Endothelial cell of umbilical vein (primary cell): ENCODE data around the gene KCNE4. TPM values are rescaled to one million over a fixed set of nuclear protein-coding genes. Genes with fewer than 3 reads are reported as not detected.

Experiments used
- BruUV-seq: library from RNA; stranded (reverse); fragments of 400-500 nt; replicated peaks from 2 replicates; lab custom pipeline; 2021; lab: Mats Ljungman, UMichigan
- CTCF ChIA-PET: fragments of 300-600, 350-600 bp; sonication (Branson Sonifier 250); formaldehyde crosslinking; loops from one replicate; lab custom pipeline; 2021; ENCODE audit warnings: antibody characterized with exemption, inconsistent platforms; lab: Charles Lee
- POLR2A ChIA-PET: fragments of 300-600, 350-600 bp; sonication (Branson Sonifier 250); formaldehyde crosslinking; loops from one replicate; lab custom pipeline; 2021; ENCODE audit warnings: antibody characterized with exemption, inconsistent platforms; lab: Charles Lee
- DNase-seq: peaks from one replicate; pipeline ENCODE4 v3.0.0-alpha.2; 2011; ENCODE audit warnings: low read depth, low spot score
- FAIRE-seq: peaks from 2 replicates; lab custom pipeline; 2011; peaks lifted over from hg19 to GRCh38; lab: Jason Lieb, UNC
- H2AFZ ChIP-seq: 2 replicates; pipeline ENCODE4 v1.6.0; 2012; ENCODE audit warnings: low read depth, low read length, control low read depth, inconsistent platforms
- H3K27ac ChIP-seq: 2 replicates; pipeline ENCODE4 v1.5.1; 2011; ENCODE audit warnings: low read depth, mild to moderate bottlenecking, control low read depth, low read length, moderate library complexity; ENCODE audit not compliant: insufficient read depth
- H3K27me3 ChIP-seq, 2 experiments: 2 replicates each; pipeline versions ENCODE4 v1.6.0 to v1.6.1; 2011; ENCODE audit warnings: low read length in 2 of 2, mixed read lengths in 1 of 2; ENCODE audit not compliant: control insufficient read depth in 2 of 2, insufficient read depth in 2 of 2
- H3K36me3 ChIP-seq, 2 experiments: 2 replicates in 1 of 2; 3 replicates in 1 of 2; pipeline ENCODE4 v1.5.1; 2011; ENCODE audit warnings: low read length in 2 of 2, mild to moderate bottlenecking in 1 of 2, moderate library complexity in 1 of 2; ENCODE audit not compliant: control insufficient read depth in 2 of 2, insufficient read depth in 2 of 2; ENCODE audit errors: extremely low read depth in 1 of 2
- H3K4me1 ChIP-seq: 3 replicates; pipeline ENCODE4 v1.5.1; 2011; ENCODE audit warnings: mild to moderate bottlenecking, low read length; ENCODE audit not compliant: control insufficient read depth, insufficient read depth; ENCODE audit errors: extremely low read depth
- H3K4me2 ChIP-seq: 2 replicates; pipeline ENCODE4 v1.6.1; 2011; ENCODE audit warnings: low read length, control low read depth, mixed read lengths; ENCODE audit not compliant: insufficient read depth
- H3K4me3 ChIP-seq, 3 experiments: fragments of 200-600 bp in 1 of 3; sonication (generic), shearing (Covaris generic) in 1 of 3; replicated peaks in 1 of 3; 2 replicates each; pipeline ENCODE4 v1.5.1; 2011 to 2016; ENCODE audit warnings: control low read depth in 3 of 3, low read length in 3 of 3, mild to moderate bottlenecking in 2 of 3, inconsistent platforms in 1 of 3, low read depth in 1 of 3, moderate library complexity in 1 of 3; ENCODE audit not compliant: insufficient read depth in 1 of 3
- H3K79me2 ChIP-seq: 2 replicates; pipeline ENCODE4 v1.6.0; 2012; ENCODE audit warnings: low read length, inconsistent platforms; ENCODE audit not compliant: control insufficient read depth, insufficient read depth
- H3K9ac ChIP-seq: replicated peaks from 2 replicates; pipeline ENCODE3; 2011; ENCODE audit warnings: low read length, control low read depth; ENCODE audit not compliant: insufficient read depth; ENCODE audit errors: extremely low read depth
- H3K9me1 ChIP-seq: replicated peaks from 3 replicates; pipeline ENCODE4 v1.6.0; 2011; ENCODE audit warnings: mild to moderate bottlenecking, low read length; ENCODE audit not compliant: control insufficient read depth, insufficient read depth; ENCODE audit errors: extremely low read depth
- H3K9me3 ChIP-seq: replicated peaks from 2 replicates; pipeline ENCODE4 v1.5.1; 2012; ENCODE audit warnings: low read length, inconsistent platforms; ENCODE audit not compliant: control insufficient read depth, insufficient read depth
- H4K20me1 ChIP-seq: replicated peaks from 2 replicates; pipeline ENCODE3; 2011; ENCODE audit warnings: mild to moderate bottlenecking, low read length; ENCODE audit not compliant: control insufficient read depth, insufficient read depth; ENCODE audit errors: extremely low read depth
- EZH2 ChIP-seq: IDR thresholded peaks from 2 replicates; pipeline ENCODE4 v1.6.1; 2012; ENCODE audit warnings: borderline replicate concordance, low read depth, mild to moderate bottlenecking, moderate library complexity, low read length, inconsistent platforms; ENCODE audit not compliant: severe bottlenecking
- FOS ChIP-seq: IDR thresholded peaks from 2 replicates; pipeline ENCODE4 v1.6.1; 2011; ENCODE audit warnings: mild to moderate bottlenecking, low read length, moderate library complexity, borderline replicate concordance; ENCODE audit not compliant: insufficient read depth
- GATA2 ChIP-seq: IDR thresholded peaks from 2 replicates; pipeline ENCODE4 v1.7.0; 2011; ENCODE audit warnings: low read depth, mild to moderate bottlenecking, moderate library complexity, mixed read lengths, low read length; ENCODE audit not compliant: insufficient read length, insufficient read depth
- JUN ChIP-seq: IDR thresholded peaks from 2 replicates; pipeline ENCODE4 v1.6.1; 2011; ENCODE audit warnings: borderline replicate concordance, low read depth; ENCODE audit not compliant: insufficient read length, insufficient read depth
- MYC ChIP-seq: IDR thresholded peaks from one replicate; pipeline ENCODE4 v1.6.1; 2011; ENCODE audit warnings: mild to moderate bottlenecking, low read depth, low read length
- POLR2A ChIP-seq: IDR thresholded peaks from 2 replicates; pipeline ENCODE4 v1.6.1; 2012; ENCODE audit warnings: low read depth, mild to moderate bottlenecking, control low read depth, low read length
- POLR2AphosphoS5 ChIP-seq: IDR thresholded peaks from 2 replicates; pipeline ENCODE4 v1.6.1; 2012; ENCODE audit warnings: low read depth, mild to moderate bottlenecking, control low read depth, low read length, moderate library complexity; ENCODE audit not compliant: insufficient read depth
- dilution Hi-C: fragments of 300-500 bp; cut with MboI; formaldehyde crosslinking; loops from one replicate; pipeline ENCODE4 v1.15.0; 2019; ENCODE audit warnings: low sequenced_read_pairs; ENCODE audit not compliant: extremely low pct_ligation_motif_present
- intact Hi-C: fragments of 100-400 bp; cut with micrococcal nuclease; formaldehyde crosslinking; loops from one replicate; pipeline ENCODE4 v1.10.0; 2022
- polyA plus RNA-seq, 4 experiments: library from polyadenylated mRNA; depleted of rRNA in 3 of 4; stranded (reverse) in 3 of 4; unstranded in 1 of 4; fragments of >200 nt; gene quantifications; 2 replicates each; pipeline versions ENCODE4 v1.2.1 to v1.2.3, GENCODE V29; 2011 to 2012; ENCODE audit warnings: missing spikeins in 1 of 4
- total RNA-seq: library from RNA; stranded (reverse); gene quantifications from 2 replicates; pipeline ENCODE4 v1.2.3, GENCODE V29; 2021
- TF ChIP-seq, protein P1 (sequence below), 2 donors: IDR thresholded peaks; 1 replicate in 1 of 2; 2 replicates in 1 of 2; pipeline ENCODE4 v1.5.1; 2011; ENCODE audit warnings: low read length in 2 of 2, mild to moderate bottlenecking in 2 of 2, moderate library complexity in 2 of 2, control low read depth in 1 of 2, inconsistent platforms in 1 of 2, low read depth in 1 of 2; ENCODE audit not compliant: insufficient read depth in 1 of 2; ENCODE audit errors: extremely low read depth in 1 of 2
- TF ChIP-seq, protein P2 (sequence below): IDR thresholded peaks from 2 replicates; pipeline ENCODE4 v1.6.1; 2011; ENCODE audit not compliant: insufficient read depth, insufficient read length

The KCNE4 gene
- total and polyA plus RNA-seq, 2 donors (not counting 3 experiments of a cell fraction or from before 2014, with no cell fraction given): 0.01 TPM; not detected in 1

DNA sequence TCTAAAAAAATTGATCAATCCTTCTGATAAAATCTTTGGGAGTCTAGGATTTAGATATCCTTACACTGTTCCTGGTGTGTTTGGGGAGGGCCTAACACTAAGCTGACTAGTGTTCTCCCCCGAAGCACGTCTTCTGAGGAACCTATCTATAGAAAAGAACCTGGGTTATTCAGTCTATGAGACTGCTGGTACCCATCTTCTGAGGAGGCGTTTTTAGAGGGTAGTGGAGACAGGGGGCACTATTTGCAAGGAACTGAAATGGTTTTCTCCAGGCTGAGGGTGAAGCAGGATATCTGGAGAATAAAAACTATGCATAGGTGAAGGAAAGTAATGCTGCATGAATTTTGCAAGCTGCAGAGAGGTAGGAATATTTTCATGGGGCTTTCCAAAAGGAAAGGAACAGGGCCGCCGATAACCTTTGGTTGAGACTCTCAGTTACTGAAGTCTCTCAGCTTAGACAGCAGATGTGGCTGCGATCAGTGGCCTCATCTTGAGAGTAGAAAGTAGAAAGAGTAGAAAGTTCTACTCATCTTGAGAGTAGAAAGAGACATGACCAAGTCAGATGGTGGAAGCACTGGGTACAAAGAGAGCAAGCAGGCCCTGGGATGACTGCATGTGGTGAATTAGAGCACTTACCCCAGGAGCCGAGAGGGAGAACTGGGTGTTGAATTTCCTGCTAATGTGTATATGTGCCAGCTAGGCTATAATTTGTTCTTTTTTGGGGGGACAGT, 31.8 kb upstream of the KCNE4 start:
- Histone ChIP-seq H3K4me3 (no peak overlapping the region), H3K79me2 (no peaks in the 10 kb centered on the region), H3K4me1 (no peaks in the 10 kb centered on the region), H3K4me2 (no peak overlapping the region), H3K9me1 (no peaks in the 10 kb centered on the region), H3K27me3 (peaks cover 0 to 2% of the 10 kb centered on the region in 2 experiments), H3K9me3 (no peaks in the 10 kb centered on the region), H3K36me3 (no peaks in the 10 kb centered on the region), H2AFZ (no peak overlapping the region), H3K9ac (no peak overlapping the region), H3K27ac (no peak overlapping the region), H4K20me1 (no peaks in the 10 kb centered on the region)
- BruUV-seq: no TSS peak
- intact Hi-C loops (no loop called here), dilution Hi-C loops (no loop called here)
- TF ChIP-seq, protein P1, sequence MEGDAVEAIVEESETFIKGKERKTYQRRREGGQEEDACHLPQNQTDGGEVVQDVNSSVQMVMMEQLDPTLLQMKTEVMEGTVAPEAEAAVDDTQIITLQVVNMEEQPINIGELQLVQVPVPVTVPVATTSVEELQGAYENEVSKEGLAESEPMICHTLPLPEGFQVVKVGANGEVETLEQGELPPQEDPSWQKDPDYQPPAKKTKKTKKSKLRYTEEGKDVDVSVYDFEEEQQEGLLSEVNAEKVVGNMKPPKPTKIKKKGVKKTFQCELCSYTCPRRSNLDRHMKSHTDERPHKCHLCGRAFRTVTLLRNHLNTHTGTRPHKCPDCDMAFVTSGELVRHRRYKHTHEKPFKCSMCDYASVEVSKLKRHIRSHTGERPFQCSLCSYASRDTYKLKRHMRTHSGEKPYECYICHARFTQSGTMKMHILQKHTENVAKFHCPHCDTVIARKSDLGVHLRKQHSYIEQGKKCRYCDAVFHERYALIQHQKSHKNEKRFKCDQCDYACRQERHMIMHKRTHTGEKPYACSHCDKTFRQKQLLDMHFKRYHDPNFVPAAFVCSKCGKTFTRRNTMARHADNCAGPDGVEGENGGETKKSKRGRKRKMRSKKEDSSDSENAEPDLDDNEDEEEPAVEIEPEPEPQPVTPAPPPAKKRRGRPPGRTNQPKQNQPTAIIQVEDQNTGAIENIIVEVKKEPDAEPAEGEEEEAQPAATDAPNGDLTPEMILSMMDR (IDR thresholded peaks at IDR 0.05; ENCODE audit: extremely low read depth in 1 of 2, insufficient read depth in 1 of 2, low read depth in 1 of 2, low read length in 2 of 2): no peak
- TF ChIP-seq MYC: no peak
- no peak for TF ChIP-seq POLR2AphosphoS5
- TF ChIP-seq JUN: no peak
- no peak for TF ChIP-seq GATA2
- TF ChIP-seq, protein P2, sequence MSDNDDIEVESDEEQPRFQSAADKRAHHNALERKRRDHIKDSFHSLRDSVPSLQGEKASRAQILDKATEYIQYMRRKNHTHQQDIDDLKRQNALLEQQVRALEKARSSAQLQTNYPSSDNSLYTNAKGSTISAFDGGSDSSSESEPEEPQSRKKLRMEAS: no peak
- no peak for TF ChIP-seq POLR2A
- no peak for TF ChIP-seq FOS
- no peak for TF ChIP-seq EZH2
- ChIA-PET POLR2A (no interaction called here), CTCF (no interaction called here)
- no peak for FAIRE-seq
- DNase-seq: no peak
